ENCODE data around the gene TAS1R3. TPM values are rescaled to one million over a fixed set of nuclear protein-coding genes. Genes with fewer than 3 reads are reported as not detected.

TAS1R3 gene
- total RNA-seq, 1 experiment from 2014 or later: 0.31 TPM

GRCh38 chr1:1335792-1336248 is 4.7 kb downstream of the TAS1R3 start:
- CTCF ChIA-PET: no interaction called here
- in situ Hi-C loops (cut with HindIII; ENCODE audit: low pct_unique_long_range_greater_than_20kb, low sequenced_read_pairs): no loop called here
- TF ChIP-seq POLR2AphosphoS5 (IDR thresholded peaks at IDR 0.05; ENCODE audit: low read depth, low read length) (no peak), CTCF (IDR thresholded peaks at IDR 0.05) (no peak), REST (IDR thresholded peaks at IDR 0.05; ENCODE audit: insufficient read depth in 1 of 2, low read depth in 2 of 2, low read length in 1 of 2) (no peak), TCF7L2 (IDR thresholded peaks at IDR 0.05; ENCODE audit: low read depth, low read length) (no peak), SIN3A (IDR thresholded peaks at IDR 0.05; ENCODE audit: borderline replicate concordance, insufficient read depth, low read depth, low read length) (no peak)
- ATAC-seq (no peak), DNase-seq (ENCODE audit: low read depth, low spot score) (no peak)
- POLR2A ChIA-PET: no interaction called here
- no peak overlapping the region for H3K27ac ChIP-seq (ENCODE audit: low read length)
- intact Hi-C loops (cut with micrococcal nuclease; ENCODE audit: unreplicated experiment): no loop called here
- H3K27me3 ChIP-seq (ENCODE audit: control insufficient read depth, insufficient read depth, low read length): no peaks in the 10 kb centered on the region
- H3K9me3 ChIP-seq (ENCODE audit: control insufficient read depth, insufficient read depth, low read depth, low read length): no peaks in the 10 kb centered on the region
- BruUV-seq (replicated peaks): no TSS peak
- H3K4me1 ChIP-seq (ENCODE audit: control insufficient read depth, insufficient read depth, low read length): no peaks in the 10 kb centered on the region
- H3K4me3 ChIP-seq (ENCODE audit: low read depth in 2 of 2, low read length in 2 of 2): no peak overlapping the region
- no peaks in the 10 kb centered on the region for H3K36me3 ChIP-seq (ENCODE audit: control insufficient read depth, insufficient read depth, low read length)

- no peak for TF ChIP-seq POLR2AphosphoS5 (IDR thresholded peaks at IDR 0.05; ENCODE audit: low read depth, low read length)
- no peak for TF ChIP-seq SIN3A (IDR thresholded peaks at IDR 0.05; ENCODE audit: borderline replicate concordance, insufficient read depth, low read depth, low read length)
- no peak for TF ChIP-seq TCF7L2 (IDR thresholded peaks at IDR 0.05; ENCODE audit: low read depth, low read length)
- TF ChIP-seq CTCF (IDR thresholded peaks at IDR 0.05): no peak
- no peak for TF ChIP-seq REST (IDR thresholded peaks at IDR 0.05; ENCODE audit: insufficient read depth in 1 of 2, low read depth in 2 of 2, low read length in 1 of 2)
- BruUV-seq (replicated peaks): no TSS peak
- DNase-seq (ENCODE audit: low read depth, low spot score) (no peak), ATAC-seq (no peak)
- POLR2A ChIA-PET: no interaction called here
- in situ Hi-C loops (cut with HindIII; ENCODE audit: low pct_unique_long_range_greater_than_20kb, low sequenced_read_pairs) (no loop called here), intact Hi-C loops (cut with micrococcal nuclease; ENCODE audit: unreplicated experiment) (no loop called here)
- Histone ChIP-seq H3K36me3 (ENCODE audit: control insufficient read depth, insufficient read depth, low read length) (no peaks in the 10 kb centered on the region), H3K4me3 (ENCODE audit: low read depth in 2 of 2, low read length in 2 of 2) (no peak overlapping the region), H3K4me1 (ENCODE audit: control insufficient read depth, insufficient read depth, low read length) (no peaks in the 10 kb centered on the region), H3K27ac (ENCODE audit: low read length) (no peak overlapping the region), H3K9me3 (ENCODE audit: control insufficient read depth, insufficient read depth, low read depth, low read length) (no peaks in the 10 kb centered on the region), H3K27me3 (ENCODE audit: control insufficient read depth, insufficient read depth, low read length) (no peaks in the 10 kb centered on the region)
- CTCF ChIA-PET: no interaction called here
Measured at GRCh38 chr1:1336446-1336845, 5.4 kb downstream of the TAS1R3 start.
